ENCODE measurements around the gene ZNF385A.

- TF ChIP-seq, protein P1, sequence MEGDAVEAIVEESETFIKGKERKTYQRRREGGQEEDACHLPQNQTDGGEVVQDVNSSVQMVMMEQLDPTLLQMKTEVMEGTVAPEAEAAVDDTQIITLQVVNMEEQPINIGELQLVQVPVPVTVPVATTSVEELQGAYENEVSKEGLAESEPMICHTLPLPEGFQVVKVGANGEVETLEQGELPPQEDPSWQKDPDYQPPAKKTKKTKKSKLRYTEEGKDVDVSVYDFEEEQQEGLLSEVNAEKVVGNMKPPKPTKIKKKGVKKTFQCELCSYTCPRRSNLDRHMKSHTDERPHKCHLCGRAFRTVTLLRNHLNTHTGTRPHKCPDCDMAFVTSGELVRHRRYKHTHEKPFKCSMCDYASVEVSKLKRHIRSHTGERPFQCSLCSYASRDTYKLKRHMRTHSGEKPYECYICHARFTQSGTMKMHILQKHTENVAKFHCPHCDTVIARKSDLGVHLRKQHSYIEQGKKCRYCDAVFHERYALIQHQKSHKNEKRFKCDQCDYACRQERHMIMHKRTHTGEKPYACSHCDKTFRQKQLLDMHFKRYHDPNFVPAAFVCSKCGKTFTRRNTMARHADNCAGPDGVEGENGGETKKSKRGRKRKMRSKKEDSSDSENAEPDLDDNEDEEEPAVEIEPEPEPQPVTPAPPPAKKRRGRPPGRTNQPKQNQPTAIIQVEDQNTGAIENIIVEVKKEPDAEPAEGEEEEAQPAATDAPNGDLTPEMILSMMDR (conservative IDR thresholded peaks at IDR 0.05; ENCODE audit: low read length): no peak
- TF ChIP-seq EZH2phosphoT487 (IDR thresholded peaks at IDR 0.05; ENCODE audit: borderline replicate concordance): no peak
Measured at GRCh38 chr12:54341378-54342300, 42.9 kb downstream of the ZNF385A start.

Data from Loucy (cell line).